Gastrocnemius medialis (tissue), 4 donors: Measurements from ENCODE around the gene DMTF1. TPM values are rescaled to one million over a fixed set of nuclear protein-coding genes. Genes with fewer than 3 reads are reported as not detected.

Source experiments
- ATAC-seq, 2 donors: fragments of 150-250 bp; one replicate each; pipeline ENCODE4 v1.9.1; 2016
- DNase-seq, 2 donors: peaks; one replicate each; pipeline ENCODE4 v3.0.0-alpha.2; 2019
- H3K27ac ChIP-seq, 4 donors: fragments of 200-600 bp; sonication (generic); 1 replicate in 1 of 4; 2 replicates in 3 of 4; pipeline ENCODE4 v1.5.1; 2016 to 2018; ENCODE audit warnings: mild to moderate bottlenecking in 2 of 4, moderate library complexity in 1 of 4
- H3K27me3 ChIP-seq, 3 donors: fragments of 200-600 bp; sonication (generic) in 2 of 3; 1 replicate in 1 of 3; 2 replicates in 2 of 3; pipeline versions ENCODE4 v1.5.1 to v1.6.0; 2016 to 2019; ENCODE audit warnings: mild to moderate bottlenecking in 1 of 3, moderate library complexity in 1 of 3
- H3K36me3 ChIP-seq, 2 donors: fragments of 200-600 bp; sonication (generic) in 1 of 2; one replicate each; pipeline ENCODE4 v1.5.1; 2017 to 2018
- H3K4me1 ChIP-seq, 2 donors: fragments of 200-600 bp; sonication (generic) in 1 of 2; one replicate each; pipeline ENCODE4 v1.5.1; 2016 to 2017; ENCODE audit warnings: mild to moderate bottlenecking in 2 of 2
- H3K4me3 ChIP-seq, 4 donors: fragments of 200-600 bp; sonication (generic) in 3 of 4; 1 replicate in 1 of 4; 2 replicates in 3 of 4; pipeline ENCODE4 v1.5.1; 2016 to 2019; ENCODE audit warnings: mild to moderate bottlenecking in 2 of 4
- H3K9me3 ChIP-seq, 3 donors: fragments of 200-600 bp; sonication (generic) in 2 of 3; 1 replicate in 1 of 3; 2 replicates in 2 of 3; pipeline ENCODE4 v1.5.1; 2016 to 2019
- POLR2A ChIP-seq, 2 donors: fragments of 450-650 bp; IDR thresholded peaks; one replicate each; pipeline ENCODE4 v1.6.1; 2017; ENCODE audit warnings: antibody characterized with exemption in 2 of 2, mild to moderate bottlenecking in 2 of 2, moderate library complexity in 2 of 2
- in situ Hi-C, 4 donors: fragments of 200-750 bp; cut with MboI; loops; one replicate each; pipeline versions ENCODE4 v1.15.0 to v1.8.0; 2017; ENCODE audit warnings: low sequenced_read_pairs in 4 of 4
- intact Hi-C: fragments of 100-400 bp; cut with DNase I; formaldehyde crosslinking; loops from one replicate; pipeline ENCODE4 v1.15.1; 2023; ENCODE audit warnings: low total_unique reads
- total RNA-seq, 4 donors: library from RNA; depleted of rRNA; stranded (reverse); fragments of >200 nt; gene quantifications; one replicate each; pipeline versions ENCODE4 v1.1.0 to v1.2.3, GENCODE V29; 2016
- TF ChIP-seq, protein P1 (sequence below), 5 experiments: fragments of 450-650 bp in 3 of 5; fragments of 200-600 bp in 2 of 5; sonication (generic) in 2 of 5; IDR thresholded peaks in 4 of 5; conservative IDR thresholded peaks in 1 of 5; 1 replicate in 4 of 5; 2 replicates in 1 of 5; pipeline ENCODE4 v1.5.1; 2016 to 2019; ENCODE audit warnings: antibody characterized with exemption in 5 of 5, mild to moderate bottlenecking in 3 of 5, moderate library complexity in 3 of 5

DMTF1 gene
- total RNA-seq, 4 donors from 2014 or later, result 10.6 to 31.9 (median 13.1) TPM

- DNase-seq (no peak), ATAC-seq (no peak)
Observed at GRCh38 chr7:87187120-87187519, 34.9 kb downstream of the DMTF1 start.

DNA sequence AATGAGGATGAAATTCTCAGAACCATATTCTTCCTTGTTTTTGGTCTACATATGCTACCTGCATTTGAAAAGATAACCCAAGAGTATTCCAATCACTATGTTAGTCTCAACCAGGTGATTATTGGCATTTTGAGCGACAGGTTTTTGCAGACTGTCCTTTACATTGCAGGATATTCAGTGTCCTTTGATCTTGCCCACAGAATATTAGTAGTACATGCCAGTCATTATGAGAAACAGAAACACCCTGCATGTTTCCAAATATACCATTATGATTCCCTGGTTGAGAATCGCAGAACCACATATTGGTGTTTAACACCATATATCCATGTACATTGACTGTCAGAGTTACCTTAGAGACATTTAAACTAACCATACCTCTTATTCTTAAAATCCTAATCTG, 36.7 kb downstream of the DMTF1 start:
- Histone ChIP-seq H3K4me3 (no peak overlapping the region), H3K4me1 (no peaks in the 10 kb centered on the region), H3K36me3 (peaks cover 0 to 94% of the 10 kb centered on the region in 2 donors), H3K27me3 (no peaks in the 10 kb centered on the region), H3K9me3 (no peaks in the 10 kb centered on the region), H3K27ac (no peak overlapping the region)
- ATAC-seq, result no peak
- no peak for TF ChIP-seq POLR2A (IDR thresholded peaks at IDR 0.05)
- TF ChIP-seq, protein P1, sequence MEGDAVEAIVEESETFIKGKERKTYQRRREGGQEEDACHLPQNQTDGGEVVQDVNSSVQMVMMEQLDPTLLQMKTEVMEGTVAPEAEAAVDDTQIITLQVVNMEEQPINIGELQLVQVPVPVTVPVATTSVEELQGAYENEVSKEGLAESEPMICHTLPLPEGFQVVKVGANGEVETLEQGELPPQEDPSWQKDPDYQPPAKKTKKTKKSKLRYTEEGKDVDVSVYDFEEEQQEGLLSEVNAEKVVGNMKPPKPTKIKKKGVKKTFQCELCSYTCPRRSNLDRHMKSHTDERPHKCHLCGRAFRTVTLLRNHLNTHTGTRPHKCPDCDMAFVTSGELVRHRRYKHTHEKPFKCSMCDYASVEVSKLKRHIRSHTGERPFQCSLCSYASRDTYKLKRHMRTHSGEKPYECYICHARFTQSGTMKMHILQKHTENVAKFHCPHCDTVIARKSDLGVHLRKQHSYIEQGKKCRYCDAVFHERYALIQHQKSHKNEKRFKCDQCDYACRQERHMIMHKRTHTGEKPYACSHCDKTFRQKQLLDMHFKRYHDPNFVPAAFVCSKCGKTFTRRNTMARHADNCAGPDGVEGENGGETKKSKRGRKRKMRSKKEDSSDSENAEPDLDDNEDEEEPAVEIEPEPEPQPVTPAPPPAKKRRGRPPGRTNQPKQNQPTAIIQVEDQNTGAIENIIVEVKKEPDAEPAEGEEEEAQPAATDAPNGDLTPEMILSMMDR (IDR thresholded peaks at IDR 0.05 in 4 of 5, conservative IDR thresholded peaks at IDR 0.05 in 1 of 5), result no peak
- no peak for DNase-seq
- intact Hi-C loops (loop anchor here (5.0 kb wide), 1 partner anchor 37 kb away; the partner anchor contains the start of gene DMTF1), in situ Hi-C loops (no loop called here)

More at GRCh38 chr7:87187120-87187519, 34.9 kb downstream of the DMTF1 start:
- Histone ChIP-seq H3K36me3 (peaks cover 0 to 94% of the 10 kb centered on the region in 2 donors), H3K4me1 (no peaks in the 10 kb centered on the region), H3K9me3 (no peaks in the 10 kb centered on the region), H3K27me3 (no peaks in the 10 kb centered on the region), H3K4me3 (no peak overlapping the region), H3K27ac (no peak overlapping the region)
- intact Hi-C loops, result loop anchor here (5.0 kb wide), 1 partner anchor 35 kb away; the partner anchor contains the start of gene DMTF1
- in situ Hi-C loops, result no loop called here
- TF ChIP-seq POLR2A (IDR thresholded peaks at IDR 0.05), result no peak
- TF ChIP-seq, protein P1 (IDR thresholded peaks at IDR 0.05 in 4 of 5, conservative IDR thresholded peaks at IDR 0.05 in 1 of 5), result no peak

GRCh38 chr7:87190783-87191182, 38.5 kb downstream of the DMTF1 start:
- Histone ChIP-seq H3K4me1 (no peaks in the 10 kb centered on the region), H3K27me3 (no peaks in the 10 kb centered on the region), H3K27ac (no peak overlapping the region), H3K9me3 (no peaks in the 10 kb centered on the region), H3K4me3 (no peak overlapping the region), H3K36me3 (peaks cover 2 to 94% of the 10 kb centered on the region in 2 donors)
- intact Hi-C loops (no loop called here), in situ Hi-C loops (no loop called here)
- no peak for TF ChIP-seq POLR2A (IDR thresholded peaks at IDR 0.05)
- TF ChIP-seq, protein P1 (IDR thresholded peaks at IDR 0.05 in 4 of 5, conservative IDR thresholded peaks at IDR 0.05 in 1 of 5), result no peak
- no peak for DNase-seq
- no peak for ATAC-seq

DNA sequence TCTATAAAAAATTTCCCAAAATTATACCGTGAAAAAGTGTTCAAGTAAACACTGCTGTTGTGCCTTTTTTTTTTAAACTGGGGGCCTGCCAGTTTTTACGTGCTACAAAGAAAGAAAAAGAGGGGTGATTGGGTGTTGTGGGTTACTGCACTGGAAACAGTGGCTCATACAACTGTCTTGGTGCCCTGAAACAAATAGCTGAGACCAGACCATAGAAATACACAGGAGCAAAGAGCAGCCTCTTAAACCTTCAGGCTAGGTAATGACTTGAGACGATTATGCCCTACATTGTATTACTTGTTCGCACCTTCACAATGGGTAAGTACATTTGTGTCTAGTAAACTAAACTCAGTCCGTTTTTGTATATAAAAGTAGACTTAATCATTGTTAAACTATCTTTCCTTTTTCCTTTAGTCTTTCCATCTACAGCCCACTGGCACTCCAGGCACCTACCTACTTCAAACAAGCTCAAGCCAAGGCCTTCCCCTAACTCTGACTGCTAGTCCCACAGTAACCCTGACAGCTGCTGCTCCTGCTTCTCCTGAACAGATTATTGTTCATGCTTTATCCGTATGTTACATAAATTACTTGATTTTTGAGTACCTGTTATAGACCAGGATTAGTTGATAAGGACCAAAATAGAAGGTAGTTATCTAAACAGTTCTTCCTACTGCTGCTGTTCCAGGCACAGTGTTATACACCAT, 40.7 kb downstream of the DMTF1 start:
- no peak for TF ChIP-seq POLR2A (IDR thresholded peaks at IDR 0.05)
- TF ChIP-seq, protein P1 (IDR thresholded peaks at IDR 0.05 in 4 of 5, conservative IDR thresholded peaks at IDR 0.05 in 1 of 5), result no peak
- no peaks in the 10 kb centered on the region for H3K9me3 ChIP-seq
- DNase-seq, result no peak
- H3K27ac ChIP-seq, result no peak overlapping the region
- in situ Hi-C loops, result no loop called here
- no peak for ATAC-seq
- no peaks in the 10 kb centered on the region for H3K27me3 ChIP-seq
- H3K4me3 ChIP-seq, result no peak overlapping the region
- H3K4me1 ChIP-seq, result no peaks in the 10 kb centered on the region
- H3K36me3 ChIP-seq, result peaks cover 2 to 93% of the 10 kb centered on the region in 2 donors
- intact Hi-C loops, result no loop called here
